ENCODE measurements around the gene AGBL1. TPM values are rescaled to one million over a fixed set of nuclear protein-coding genes. Genes with fewer than 3 reads are reported as not detected.

Gene AGBL1
- total RNA-seq, 1 experiment from 2014 or later, result not detected

DNA sequence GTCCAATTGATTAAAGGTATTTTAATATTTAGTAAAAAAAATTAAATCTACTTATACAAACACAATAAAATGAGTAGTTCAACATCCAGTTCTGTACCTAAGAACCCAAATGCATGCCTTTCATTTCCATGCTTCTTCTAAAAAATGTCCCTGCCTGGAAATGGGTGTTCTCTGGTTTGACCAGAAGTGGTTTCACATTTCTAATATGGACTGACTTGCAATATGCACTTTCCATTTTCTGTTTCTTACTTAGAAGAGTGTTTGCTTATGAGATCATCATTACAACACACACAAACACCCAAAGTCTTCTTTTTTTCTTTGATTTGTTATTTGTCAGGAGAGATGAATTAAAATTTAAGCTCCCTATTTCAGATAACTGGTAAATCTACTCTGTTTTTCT is 879.6 kb downstream of the AGBL1 start:
- intact Hi-C loops (cut with micrococcal nuclease; ENCODE audit: unreplicated experiment), result no loop called here
- no peak overlapping the region for H3K27ac ChIP-seq (ENCODE audit: low read depth, low read length, poor library complexity, severe bottlenecking)
- no peaks in the 10 kb centered on the region for H3K27me3 ChIP-seq (replicated peaks; ENCODE audit: insufficient read depth, low read depth, low read length, poor library complexity)
- CTCF ChIA-PET, result no interaction called here
- TF ChIP-seq CTCF (conservative IDR thresholded peaks at IDR 0.05; ENCODE audit: low read depth, low read length), result no peak
- no peak for TF ChIP-seq EZH2 (IDR thresholded peaks at IDR 0.05; ENCODE audit: borderline replicate concordance, low read depth, low read length, poor library complexity, severe bottlenecking)
- POLR2A ChIA-PET (ENCODE audit: low non-redundant PET), result no interaction called here
- no peaks in the 10 kb centered on the region for H3K36me3 ChIP-seq (ENCODE audit: insufficient read depth, low read length, poor library complexity, severe bottlenecking)
- BruUV-seq (replicated peaks), result no TSS peak
- H3K4me3 ChIP-seq (ENCODE audit: low read depth, low read length, poor library complexity, severe bottlenecking), result no peak overlapping the region
- no peak for DNase-seq (ENCODE audit: low spot score)
- peaks cover 15% of the 10 kb centered on the region for H3K9me3 ChIP-seq (ENCODE audit: low read depth, low read length, poor library complexity, severe bottlenecking)
- H3K4me1 ChIP-seq (ENCODE audit: insufficient read depth, low read length, poor library complexity, severe bottlenecking), result no peaks in the 10 kb centered on the region

GRCh38 chr15:86961669-86962068 is 882.0 kb downstream of the AGBL1 start:
- TF ChIP-seq EZH2 (IDR thresholded peaks at IDR 0.05; ENCODE audit: borderline replicate concordance, low read depth, low read length, poor library complexity, severe bottlenecking) (no peak), CTCF (conservative IDR thresholded peaks at IDR 0.05; ENCODE audit: low read depth, low read length) (no peak)
- BruUV-seq (replicated peaks), result no TSS peak
- H3K4me3 ChIP-seq (ENCODE audit: low read depth, low read length, poor library complexity, severe bottlenecking), result no peak overlapping the region
- intact Hi-C loops (cut with micrococcal nuclease; ENCODE audit: unreplicated experiment), result no loop called here
- no peak overlapping the region for H3K27ac ChIP-seq (ENCODE audit: low read depth, low read length, poor library complexity, severe bottlenecking)
- no peaks in the 10 kb centered on the region for H3K4me1 ChIP-seq (ENCODE audit: insufficient read depth, low read length, poor library complexity, severe bottlenecking)
- no peaks in the 10 kb centered on the region for H3K36me3 ChIP-seq (ENCODE audit: insufficient read depth, low read length, poor library complexity, severe bottlenecking)
- DNase-seq (ENCODE audit: low spot score), result no peak
- ChIA-PET CTCF (no interaction called here), POLR2A (ENCODE audit: low non-redundant PET) (no interaction called here)
- H3K27me3 ChIP-seq (replicated peaks; ENCODE audit: insufficient read depth, low read depth, low read length, poor library complexity), result no peaks in the 10 kb centered on the region
- H3K9me3 ChIP-seq (ENCODE audit: low read depth, low read length, poor library complexity, severe bottlenecking), result peaks cover 13% of the 10 kb centered on the region

GRCh38 chr15:86964271-86964670 is 884.6 kb downstream of the AGBL1 start:
- Histone ChIP-seq H3K27ac (ENCODE audit: low read depth, low read length, poor library complexity, severe bottlenecking) (no peak overlapping the region), H3K27me3 (replicated peaks; ENCODE audit: insufficient read depth, low read depth, low read length, poor library complexity) (no peaks in the 10 kb centered on the region), H3K9me3 (ENCODE audit: low read depth, low read length, poor library complexity, severe bottlenecking) (peaks cover 8% of the 10 kb centered on the region), H3K36me3 (ENCODE audit: insufficient read depth, low read length, poor library complexity, severe bottlenecking) (no peaks in the 10 kb centered on the region), H3K4me1 (ENCODE audit: insufficient read depth, low read length, poor library complexity, severe bottlenecking) (no peaks in the 10 kb centered on the region), H3K4me3 (ENCODE audit: low read depth, low read length, poor library complexity, severe bottlenecking) (no peak overlapping the region)
- POLR2A ChIA-PET (ENCODE audit: low non-redundant PET), result no interaction called here
- no peak for DNase-seq (ENCODE audit: low spot score)
- intact Hi-C loops (cut with micrococcal nuclease; ENCODE audit: unreplicated experiment), result no loop called here
- BruUV-seq (replicated peaks), result no TSS peak
- TF ChIP-seq CTCF (conservative IDR thresholded peaks at IDR 0.05; ENCODE audit: low read depth, low read length), result no peak
- no peak for TF ChIP-seq EZH2 (IDR thresholded peaks at IDR 0.05; ENCODE audit: borderline replicate concordance, low read depth, low read length, poor library complexity, severe bottlenecking)
- CTCF ChIA-PET, result no interaction called here
